ENCODE data around the gene SLC26A3.

- TF ChIP-seq, protein P1, sequence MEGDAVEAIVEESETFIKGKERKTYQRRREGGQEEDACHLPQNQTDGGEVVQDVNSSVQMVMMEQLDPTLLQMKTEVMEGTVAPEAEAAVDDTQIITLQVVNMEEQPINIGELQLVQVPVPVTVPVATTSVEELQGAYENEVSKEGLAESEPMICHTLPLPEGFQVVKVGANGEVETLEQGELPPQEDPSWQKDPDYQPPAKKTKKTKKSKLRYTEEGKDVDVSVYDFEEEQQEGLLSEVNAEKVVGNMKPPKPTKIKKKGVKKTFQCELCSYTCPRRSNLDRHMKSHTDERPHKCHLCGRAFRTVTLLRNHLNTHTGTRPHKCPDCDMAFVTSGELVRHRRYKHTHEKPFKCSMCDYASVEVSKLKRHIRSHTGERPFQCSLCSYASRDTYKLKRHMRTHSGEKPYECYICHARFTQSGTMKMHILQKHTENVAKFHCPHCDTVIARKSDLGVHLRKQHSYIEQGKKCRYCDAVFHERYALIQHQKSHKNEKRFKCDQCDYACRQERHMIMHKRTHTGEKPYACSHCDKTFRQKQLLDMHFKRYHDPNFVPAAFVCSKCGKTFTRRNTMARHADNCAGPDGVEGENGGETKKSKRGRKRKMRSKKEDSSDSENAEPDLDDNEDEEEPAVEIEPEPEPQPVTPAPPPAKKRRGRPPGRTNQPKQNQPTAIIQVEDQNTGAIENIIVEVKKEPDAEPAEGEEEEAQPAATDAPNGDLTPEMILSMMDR (IDR thresholded peaks at IDR 0.05) = no peak
- TF ChIP-seq POLR2A (IDR thresholded peaks at IDR 0.05) (no peak), POLR2AphosphoS5 (IDR thresholded peaks at IDR 0.05; ENCODE audit: insufficient read depth in 1 of 2, low read depth in 1 of 2) (no peak)
Observed at GRCh38 chr7:107778283-107778682, 24.7 kb downstream of the SLC26A3 start.
